AG09319 (cell line): ENCODE data around the gene PRM1.

Experiments used
- DNase-seq: peaks from one replicate; pipeline ENCODE4 v3.0.0-alpha.2; 2010; ENCODE audit warnings: low read depth; ENCODE audit errors: extremely low read depth
- CTCF ChIP-seq: IDR thresholded peaks from 2 replicates; pipeline ENCODE4 v1.5.1; 2011; ENCODE audit warnings: low read depth, mild to moderate bottlenecking, inconsistent platforms, low read length, moderate library complexity

Gene PRM1

DNA sequence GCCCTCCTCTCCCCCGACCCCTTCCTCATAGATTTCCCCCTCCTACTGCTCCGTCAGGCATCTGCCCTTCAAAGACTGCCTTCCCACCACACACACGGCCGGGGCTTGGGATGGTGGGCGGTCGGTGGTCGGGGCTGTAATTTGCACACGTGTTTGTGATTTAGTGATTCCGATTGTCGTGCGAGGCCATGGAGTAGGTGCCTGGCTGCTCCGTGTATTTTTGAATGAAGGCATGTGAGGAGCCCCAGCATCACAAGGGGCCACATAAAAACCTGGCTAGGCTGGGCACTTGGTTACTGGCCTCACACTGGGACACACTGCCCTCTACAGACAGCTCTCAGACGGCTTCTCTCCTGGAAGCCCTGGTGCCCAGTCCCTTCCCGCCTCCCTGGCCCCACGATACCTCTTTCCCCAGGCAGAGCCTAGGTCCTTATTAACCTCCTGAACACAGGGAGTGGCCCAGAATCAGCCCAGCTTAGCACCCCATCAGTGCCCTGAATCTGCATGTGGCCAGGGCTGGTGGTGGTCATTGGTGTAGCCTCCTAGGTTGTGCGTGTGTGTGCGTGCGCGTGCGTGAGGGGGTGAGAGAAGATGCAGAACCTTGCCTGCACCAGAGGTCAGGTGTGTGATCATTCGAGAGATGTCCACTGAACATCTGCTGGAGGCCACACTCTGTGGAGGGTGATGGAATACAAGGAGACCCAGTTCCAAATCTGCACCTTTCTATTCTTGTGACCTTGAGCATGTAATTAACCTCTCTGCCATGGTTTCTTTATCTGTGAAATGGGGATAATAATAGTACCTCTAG lies 23.8 kb downstream of the PRM1 start:
- DNase-seq, result peak; percentile 44
- peak; percentile 83 for TF ChIP-seq CTCF

GRCh38 chr16:11256661-11257130 lies 24.4 kb downstream of the PRM1 start:
- no peak for TF ChIP-seq CTCF
- no peak for DNase-seq

GRCh38 chr16:11255737-11256660 lies 25.1 kb downstream of the PRM1 start, which contains the start of gene SOCS1:
SOCS1 (minus strand) TSS chr16:11256204; CDS start chr16:11255478, 726 bp downstream.
- peak; percentile 73 for DNase-seq
- TF ChIP-seq CTCF, result peak; percentile 43

- TF ChIP-seq CTCF, result no peak
- DNase-seq, result no peak
Observed at GRCh38 chr16:11254913-11255736, 26.0 kb downstream of the PRM1 start.

DNA sequence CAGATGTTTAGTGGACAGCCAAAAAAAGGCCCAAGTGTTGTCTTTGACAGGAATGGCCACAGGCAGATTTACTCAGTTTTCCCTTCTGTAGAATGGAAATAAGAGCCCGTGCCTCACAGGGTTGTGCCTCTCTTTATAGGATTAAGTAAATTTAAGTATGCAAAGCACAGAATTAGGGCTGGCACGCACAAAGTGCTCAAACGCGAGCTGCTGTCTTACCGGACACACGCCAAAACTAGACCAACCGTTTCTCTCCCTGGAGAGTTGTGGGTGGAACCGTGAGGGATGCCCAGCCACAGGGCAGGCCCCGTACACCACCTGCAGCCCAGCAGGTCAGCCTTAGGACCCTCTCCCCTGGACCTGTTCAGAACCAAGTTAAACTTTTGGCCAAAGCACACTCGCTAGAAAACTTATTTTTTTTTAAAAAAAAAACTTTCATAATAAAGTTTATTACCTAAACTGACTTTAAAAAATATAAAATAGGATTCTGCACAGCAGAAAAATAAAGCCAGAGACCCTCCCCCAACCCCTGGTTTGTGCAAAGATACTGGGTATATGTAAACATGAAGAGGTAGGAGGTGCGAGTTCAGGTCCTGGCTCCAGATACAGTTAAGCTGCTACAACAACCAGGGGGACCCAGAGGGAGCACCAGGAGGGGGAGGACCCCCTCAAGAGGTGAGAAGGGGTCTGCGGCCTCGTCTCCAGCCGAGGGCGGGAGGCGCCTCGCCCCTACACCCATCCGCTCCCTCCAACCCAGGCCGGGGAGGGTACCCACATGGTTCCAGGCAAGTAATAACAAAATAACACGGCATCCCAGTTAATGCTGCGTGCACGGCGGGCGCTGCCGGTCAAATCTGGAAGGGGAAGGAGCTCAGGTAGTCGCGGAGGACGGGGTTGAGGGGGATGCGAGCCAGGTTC lies 26.9 kb downstream of the PRM1 start:
- TF ChIP-seq CTCF, result no peak
- no peak for DNase-seq
